ENCODE results near the gene GYPC.

The GYPC gene

GRCh38 chr2:126700677-126701076 lies 44.7 kb downstream of the GYPC start:
- no peak for ATAC-seq
- TF ChIP-seq ISL1 (CRISPR knock-in tag; IDR thresholded peaks at IDR 0.05) (no peak), BACH2 (CRISPR knock-in tag; IDR thresholded peaks at IDR 0.05; ENCODE audit: borderline replicate concordance) (no peak), ZC3H10 (CRISPR knock-in tag; IDR thresholded peaks at IDR 0.05) (no peak), CSDC2 (CRISPR knock-in tag; IDR thresholded peaks at IDR 0.05) (no peak), ZFP30 (CRISPR knock-in tag; IDR thresholded peaks at IDR 0.05) (no peak), OSR1 (CRISPR knock-in tag; IDR thresholded peaks at IDR 0.05) (no peak), TSHZ2 (CRISPR knock-in tag; IDR thresholded peaks at IDR 0.05) (no peak), ZNF8 (CRISPR knock-in tag; IDR thresholded peaks at IDR 0.05) (no peak), PPARA (CRISPR knock-in tag; IDR thresholded peaks at IDR 0.05; ENCODE audit: borderline replicate concordance) (no peak), TCF4 (CRISPR knock-in tag; IDR thresholded peaks at IDR 0.05; ENCODE audit: borderline replicate concordance) (no peak), CREB5 (CRISPR knock-in tag; IDR thresholded peaks at IDR 0.05; ENCODE audit: low read depth) (no peak), ZNF70 (CRISPR knock-in tag; IDR thresholded peaks at IDR 0.05) (no peak)

- ATAC-seq = no peak
- TF ChIP-seq ZNF8 (CRISPR knock-in tag; IDR thresholded peaks at IDR 0.05) = no peak
- TF ChIP-seq TSHZ2 (CRISPR knock-in tag; IDR thresholded peaks at IDR 0.05) = no peak
- no peak for TF ChIP-seq ISL1 (CRISPR knock-in tag; IDR thresholded peaks at IDR 0.05)
- no peak for TF ChIP-seq ZFP3 (CRISPR knock-in tag; IDR thresholded peaks at IDR 0.05)
- no peak for TF ChIP-seq CREB5 (CRISPR knock-in tag; IDR thresholded peaks at IDR 0.05; ENCODE audit: low read depth)
- no peak for TF ChIP-seq BACH2 (CRISPR knock-in tag; IDR thresholded peaks at IDR 0.05; ENCODE audit: borderline replicate concordance)
- TF ChIP-seq ARNTL (CRISPR knock-in tag; IDR thresholded peaks at IDR 0.05; ENCODE audit: borderline replicate concordance, low read depth) = no peak
- TF ChIP-seq PATZ1 (CRISPR knock-in tag; IDR thresholded peaks at IDR 0.05; ENCODE audit: borderline replicate concordance) = no peak
- no peak for TF ChIP-seq POU6F1 (CRISPR knock-in tag; IDR thresholded peaks at IDR 0.05; ENCODE audit: borderline replicate concordance, low read depth)
- no peak for TF ChIP-seq PPARA (CRISPR knock-in tag; IDR thresholded peaks at IDR 0.05; ENCODE audit: borderline replicate concordance)
- no peak for TF ChIP-seq ZNF565 (CRISPR knock-in tag; conservative IDR thresholded peaks at IDR 0.05; ENCODE audit: low read depth)
- no peak for TF ChIP-seq GLIS3 (CRISPR knock-in tag; IDR thresholded peaks at IDR 0.05)
- TF ChIP-seq OSR1 (CRISPR knock-in tag; IDR thresholded peaks at IDR 0.05) = no peak
Measured at GRCh38 chr2:126703311-126703710, 47.4 kb downstream of the GYPC start.

Measured in SK-N-SH treated with all-trans-retinoic acid at 6 μM for 48 hours (cell line).